ENCODE measurements around the gene ACCSL.

The ACCSL gene

GRCh38 chr11:44058275-44058674 is 10.5 kb downstream of the ACCSL start:
- no peak for DNase-seq (ENCODE audit: low read depth)

- DNase-seq (ENCODE audit: low read depth) = no peak
These were observed 17.4 kb downstream of the ACCSL start for GRCh38 chr11:44065161-44065661.

- DNase-seq (ENCODE audit: low read depth) = peak; percentile 80
These were observed 18.3 kb downstream of the ACCSL start, which contains the start of gene ACCS for GRCh38 chr11:44065841-44066731. ACCS (plus strand) TSS chr11:44066270; CDS start chr11:44067628, 1,358 bp downstream.

GRCh38 chr11:44066732-44067141 is 19.0 kb downstream of the ACCSL start:
- no peak for DNase-seq (ENCODE audit: low read depth)

GRCh38 chr11:44067266-44067665 is 19.5 kb downstream of the ACCSL start:
- DNase-seq (ENCODE audit: low read depth) = no peak

GRCh38 chr11:44068180-44068579 is 20.4 kb downstream of the ACCSL start:
- no peak for DNase-seq (ENCODE audit: low read depth)

GRCh38 chr11:44071157-44071556 is 23.4 kb downstream of the ACCSL start:
- DNase-seq (ENCODE audit: low read depth) = no peak

- DNase-seq (ENCODE audit: low read depth) = no peak
These were observed 25.2 kb downstream of the ACCSL start for GRCh38 chr11:44072757-44073658.

- no peak for DNase-seq (ENCODE audit: low read depth)
These were observed 31.0 kb downstream of the ACCSL start for GRCh38 chr11:44078794-44079193.

- no peak for DNase-seq (ENCODE audit: low read depth)
These were observed 31.6 kb downstream of the ACCSL start for GRCh38 chr11:44079376-44079775.

- DNase-seq (ENCODE audit: low read depth) = no peak
These were observed 33.2 kb downstream of the ACCSL start for GRCh38 chr11:44080951-44081350.

- no peak for DNase-seq (ENCODE audit: low read depth)
These were observed 34.9 kb downstream of the ACCSL start for GRCh38 chr11:44082645-44083044.

GRCh38 chr11:44083433-44083832 is 35.7 kb downstream of the ACCSL start:
- DNase-seq (ENCODE audit: low read depth) = no peak

- no peak for DNase-seq (ENCODE audit: low read depth)
These were observed 36.1 kb downstream of the ACCSL start for GRCh38 chr11:44083906-44084305.

- DNase-seq (ENCODE audit: low read depth) = no peak
These were observed 37.5 kb downstream of the ACCSL start for GRCh38 chr11:44085330-44085729.

- no peak for DNase-seq (ENCODE audit: low read depth)
These were observed 40.6 kb downstream of the ACCSL start for GRCh38 chr11:44088377-44088776.

GRCh38 chr11:44088871-44089270 is 41.1 kb downstream of the ACCSL start:
- no peak for DNase-seq (ENCODE audit: low read depth)

GRCh38 chr11:44090539-44090938 is 42.8 kb downstream of the ACCSL start:
- DNase-seq (ENCODE audit: low read depth) = no peak

- peak; percentile 70 for DNase-seq (ENCODE audit: low read depth)
These were observed 46.6 kb downstream of the ACCSL start for GRCh38 chr11:44094260-44094868.

GRCh38 chr11:44095506-44096359 is 48.0 kb downstream of the ACCSL start, which contains the start of gene EXT2:
EXT2 (plus strand) TSS chr11:44095678; CDS start chr11:44107713, 12,035 bp downstream.
- DNase-seq (ENCODE audit: low read depth) = peak; percentile 76

Data from T follicular helper cell (primary cell).